Measurements from ENCODE around the gene CDH26.

The CDH26 gene

DNA sequence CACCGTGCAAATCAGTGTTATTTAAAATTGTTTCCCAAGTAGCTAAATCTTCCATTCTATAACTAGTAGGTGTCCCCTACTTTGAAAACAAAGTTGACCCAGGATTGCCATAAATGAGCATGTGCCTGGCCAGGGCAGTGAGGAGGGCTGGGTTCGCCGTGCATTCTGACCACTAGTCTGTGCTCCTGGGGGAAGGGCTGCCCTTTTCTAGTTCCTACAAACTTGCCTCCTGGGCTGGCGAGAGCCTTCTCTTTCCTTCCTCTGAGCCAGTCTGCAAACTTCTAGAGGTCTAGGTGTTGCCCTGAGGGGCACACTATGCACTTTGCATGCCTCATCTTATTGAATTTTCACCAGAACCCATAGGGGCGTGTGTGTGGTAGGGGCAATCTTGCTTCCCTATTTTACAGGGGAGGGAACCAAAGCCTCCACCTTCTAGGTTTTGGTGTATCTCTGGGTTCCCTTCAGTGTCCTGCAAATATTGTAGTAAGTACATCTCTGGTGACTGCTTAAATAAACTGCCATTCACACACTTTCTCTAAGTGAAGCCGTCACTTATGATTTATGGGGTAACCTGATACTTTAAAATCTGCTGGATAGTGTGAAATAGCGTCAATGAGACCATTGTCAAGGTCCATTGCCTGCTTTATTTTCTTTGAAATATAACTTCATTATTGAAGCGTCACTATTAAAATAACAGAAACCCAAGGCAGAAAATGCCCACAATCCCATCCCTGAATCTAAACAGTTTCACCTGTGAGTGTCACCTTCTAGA, 42.2 kb downstream of the CDH26 start:
- Histone ChIP-seq H2AFZ (ENCODE audit: low read depth, low read length) (no peak overlapping the region), H3K4me3 (ENCODE audit: low read length) (no peak overlapping the region), H3K79me2 (ENCODE audit: low read length) (no peaks in the 10 kb centered on the region), H3K9me3 (ENCODE audit: insufficient read depth, low read length) (no peaks in the 10 kb centered on the region), H3K4me2 (ENCODE audit: low read length) (no peak overlapping the region), H3K27me3 (ENCODE audit: low read depth, low read length) (peaks cover 14% of the 10 kb centered on the region; the same call in 1 of the 2 replicates), H3K36me3 (replicated peaks; ENCODE audit: low read depth, low read length) (no peaks in the 10 kb centered on the region), H4K20me1 (ENCODE audit: insufficient read depth, low read length) (no peaks in the 10 kb centered on the region; the same call in 1 of the 2 replicates), H3K4me1 (ENCODE audit: low read length) (no peaks in the 10 kb centered on the region), H3K9ac (ENCODE audit: low read length) (no peak overlapping the region), H3K27ac (ENCODE audit: low read length) (no peak overlapping the region)
- TF ChIP-seq, protein P1, sequence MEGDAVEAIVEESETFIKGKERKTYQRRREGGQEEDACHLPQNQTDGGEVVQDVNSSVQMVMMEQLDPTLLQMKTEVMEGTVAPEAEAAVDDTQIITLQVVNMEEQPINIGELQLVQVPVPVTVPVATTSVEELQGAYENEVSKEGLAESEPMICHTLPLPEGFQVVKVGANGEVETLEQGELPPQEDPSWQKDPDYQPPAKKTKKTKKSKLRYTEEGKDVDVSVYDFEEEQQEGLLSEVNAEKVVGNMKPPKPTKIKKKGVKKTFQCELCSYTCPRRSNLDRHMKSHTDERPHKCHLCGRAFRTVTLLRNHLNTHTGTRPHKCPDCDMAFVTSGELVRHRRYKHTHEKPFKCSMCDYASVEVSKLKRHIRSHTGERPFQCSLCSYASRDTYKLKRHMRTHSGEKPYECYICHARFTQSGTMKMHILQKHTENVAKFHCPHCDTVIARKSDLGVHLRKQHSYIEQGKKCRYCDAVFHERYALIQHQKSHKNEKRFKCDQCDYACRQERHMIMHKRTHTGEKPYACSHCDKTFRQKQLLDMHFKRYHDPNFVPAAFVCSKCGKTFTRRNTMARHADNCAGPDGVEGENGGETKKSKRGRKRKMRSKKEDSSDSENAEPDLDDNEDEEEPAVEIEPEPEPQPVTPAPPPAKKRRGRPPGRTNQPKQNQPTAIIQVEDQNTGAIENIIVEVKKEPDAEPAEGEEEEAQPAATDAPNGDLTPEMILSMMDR (IDR thresholded peaks at IDR 0.05; ENCODE audit: low read depth, low read length) = no peak
- TF ChIP-seq EZH2phosphoT487 (IDR thresholded peaks at IDR 0.05; ENCODE audit: low read depth) = no peak

GRCh38 chr20:60001108-60001507, 42.9 kb downstream of the CDH26 start:
- no peak overlapping the region for H3K9ac ChIP-seq (ENCODE audit: low read length)
- H3K79me2 ChIP-seq (ENCODE audit: low read length) = no peaks in the 10 kb centered on the region
- no peak overlapping the region for H3K4me2 ChIP-seq (ENCODE audit: low read length)
- no peaks in the 10 kb centered on the region for H3K9me3 ChIP-seq (ENCODE audit: insufficient read depth, low read length)
- no peaks in the 10 kb centered on the region for H3K36me3 ChIP-seq (replicated peaks; ENCODE audit: low read depth, low read length)
- H3K27ac ChIP-seq (ENCODE audit: low read length) = no peak overlapping the region
- TF ChIP-seq, protein P1 (IDR thresholded peaks at IDR 0.05; ENCODE audit: low read depth, low read length) = no peak
- no peak for TF ChIP-seq EZH2phosphoT487 (IDR thresholded peaks at IDR 0.05; ENCODE audit: low read depth)
- peaks cover 14% of the 10 kb centered on the region; the same call in 1 of the 2 replicates for H3K27me3 ChIP-seq (ENCODE audit: low read depth, low read length)
- no peak overlapping the region for H2AFZ ChIP-seq (ENCODE audit: low read depth, low read length)
- no peaks in the 10 kb centered on the region; the same call in 1 of the 2 replicates for H4K20me1 ChIP-seq (ENCODE audit: insufficient read depth, low read length)
- H3K4me3 ChIP-seq (ENCODE audit: low read length) = no peak overlapping the region
- no peaks in the 10 kb centered on the region for H3K4me1 ChIP-seq (ENCODE audit: low read length)

- H3K79me2 ChIP-seq (ENCODE audit: low read length) = no peaks in the 10 kb centered on the region
- no peaks in the 10 kb centered on the region; the same call in 1 of the 2 replicates for H4K20me1 ChIP-seq (ENCODE audit: insufficient read depth, low read length)
- no peaks in the 10 kb centered on the region for H3K9me3 ChIP-seq (ENCODE audit: insufficient read depth, low read length)
- H3K4me1 ChIP-seq (ENCODE audit: low read length) = no peaks in the 10 kb centered on the region
- no peak overlapping the region for H3K27ac ChIP-seq (ENCODE audit: low read length)
- H3K27me3 ChIP-seq (ENCODE audit: low read depth, low read length) = peaks cover 8% of the 10 kb centered on the region; the same call in 1 of the 2 replicates
- no peak overlapping the region for H2AFZ ChIP-seq (ENCODE audit: low read depth, low read length)
- H3K4me3 ChIP-seq (ENCODE audit: low read length) = no peak overlapping the region
- TF ChIP-seq, protein P1 (IDR thresholded peaks at IDR 0.05; ENCODE audit: low read depth, low read length) = no peak
- no peak for TF ChIP-seq EZH2phosphoT487 (IDR thresholded peaks at IDR 0.05; ENCODE audit: low read depth)
- H3K9ac ChIP-seq (ENCODE audit: low read length) = no peak overlapping the region
- no peak overlapping the region for H3K4me2 ChIP-seq (ENCODE audit: low read length)
- H3K36me3 ChIP-seq (replicated peaks; ENCODE audit: low read depth, low read length) = no peaks in the 10 kb centered on the region
These were observed 45.6 kb downstream of the CDH26 start for GRCh38 chr20:60003776-60004175.

DNA sequence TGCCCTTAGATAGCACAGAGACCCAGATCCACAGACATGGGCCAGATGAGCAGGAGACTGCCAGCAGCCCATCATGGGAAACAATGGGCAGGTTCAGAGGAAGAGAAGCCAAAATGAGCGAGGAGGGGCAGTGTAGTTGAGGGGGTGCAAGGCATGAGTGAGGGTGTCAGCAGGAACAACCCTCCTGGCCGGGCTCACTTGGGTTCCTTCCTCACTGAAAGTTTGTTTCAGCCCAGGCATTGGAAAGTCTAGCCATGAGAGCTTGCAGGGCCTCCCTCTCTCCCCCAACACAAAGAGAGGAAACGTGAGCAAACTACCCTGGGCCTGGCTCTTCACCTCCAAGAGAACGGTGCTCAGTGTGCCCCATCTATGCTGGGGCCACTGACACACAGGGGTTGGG, 48.0 kb downstream of the CDH26 start:
- H3K9ac ChIP-seq (ENCODE audit: low read length) = no peak overlapping the region
- no peak overlapping the region for H3K4me2 ChIP-seq (ENCODE audit: low read length)
- H3K9me3 ChIP-seq (ENCODE audit: insufficient read depth, low read length) = no peaks in the 10 kb centered on the region
- no peaks in the 10 kb centered on the region for H3K27me3 ChIP-seq (ENCODE audit: low read depth, low read length)
- no peak overlapping the region for H3K4me3 ChIP-seq (ENCODE audit: low read length)
- no peaks in the 10 kb centered on the region for H4K20me1 ChIP-seq (ENCODE audit: insufficient read depth, low read length)
- TF ChIP-seq, protein P1 (IDR thresholded peaks at IDR 0.05; ENCODE audit: low read depth, low read length) = no peak
- TF ChIP-seq EZH2phosphoT487 (IDR thresholded peaks at IDR 0.05; ENCODE audit: low read depth) = no peak
- no peaks in the 10 kb centered on the region for H3K36me3 ChIP-seq (replicated peaks; ENCODE audit: low read depth, low read length)
- H2AFZ ChIP-seq (ENCODE audit: low read depth, low read length) = no peak overlapping the region
- H3K27ac ChIP-seq (ENCODE audit: low read length) = no peak overlapping the region
- H3K4me1 ChIP-seq (ENCODE audit: low read length) = no peaks in the 10 kb centered on the region
- no peaks in the 10 kb centered on the region for H3K79me2 ChIP-seq (ENCODE audit: low read length)
